DOHH2 (cell line): Measurements from ENCODE around the gene MED23.

Experiments used
- CTCF ChIP-seq: fragments of 200-600 bp; sonication (generic); IDR thresholded peaks from one replicate; pipeline ENCODE4 v1.5.1; 2014; ENCODE audit warnings: antibody characterized with exemption, mild to moderate bottlenecking, low read depth, low read length; ENCODE audit not compliant: poor library complexity, severe bottlenecking
- EZH2phosphoT487 ChIP-seq: fragments of 200-600 bp; sonication (generic); IDR thresholded peaks from 2 replicates; pipeline ENCODE4 v1.6.1; 2017; ENCODE audit warnings: borderline replicate concordance, mild to moderate bottlenecking, antibody characterized with exemption, low read length, moderate library complexity, mixed read lengths

- no peak for TF ChIP-seq CTCF
- no peak for TF ChIP-seq EZH2phosphoT487
Observed at GRCh38 chr6:131673184-131673583, 45.1 kb upstream of the MED23 start.
